HepG2 (cell line): Measurements from ENCODE around the gene ZNF860. TPM values are rescaled to one million over a fixed set of nuclear protein-coding genes. Genes with fewer than 3 reads are reported as not detected.

Source experiments
- ARID2 ChIP-seq: sonication (generic); formaldehyde crosslinking; IDR thresholded peaks from 2 replicates; pipeline ENCODE4 v1.8.1; 2022; ENCODE audit warnings: mild to moderate bottlenecking, missing genetic modification reagents, borderline replicate concordance
- ASH2L ChIP-seq: fragments of 300-600, 200-600 bp; sonication (generic); IDR thresholded peaks from 2 replicates; pipeline ENCODE4 v1.7.0; 2017; ENCODE audit warnings: low read depth, mild to moderate bottlenecking, moderate library complexity, mixed read lengths, low read length; ENCODE audit not compliant: insufficient read length
- CCDC6 ChIP-seq: sonication (generic); formaldehyde crosslinking; IDR thresholded peaks from 2 replicates; pipeline ENCODE4 v1.8.1; 2022; ENCODE audit warnings: mild to moderate bottlenecking, missing genetic modification reagents, moderate library complexity
- DRAP1 ChIP-seq: IDR thresholded peaks from 2 replicates; pipeline ENCODE4 v1.6.1; 2016; ENCODE audit warnings: missing genetic modification reagents, missing compliant biosample characterization
- HINFP ChIP-seq: sonication (generic); formaldehyde crosslinking; IDR thresholded peaks from 2 replicates; pipeline ENCODE4 v1.4.0; 2020; ENCODE audit warnings: low read depth, mild to moderate bottlenecking, missing genetic modification reagents
- HNRNPL ChIP-seq: fragments of 200-400 bp; formaldehyde crosslinking; IDR thresholded peaks from 2 replicates; pipeline ENCODE4 v1.6.1; 2017; ENCODE audit warnings: mild to moderate bottlenecking, low read depth, low read length
- HNRNPUL1 ChIP-seq: fragments of 200-400 bp; formaldehyde crosslinking; IDR thresholded peaks from 2 replicates; pipeline ENCODE4 v1.6.1; 2017; ENCODE audit warnings: low read depth, mild to moderate bottlenecking, low read length, moderate library complexity
- KDM2A ChIP-seq: sonication (generic); formaldehyde crosslinking; IDR thresholded peaks from 2 replicates; pipeline ENCODE4 v1.4.0; 2020; ENCODE audit warnings: low read depth, missing genetic modification reagents, borderline replicate concordance
- MTA1 ChIP-seq: sonication (generic); formaldehyde crosslinking; IDR thresholded peaks from 2 replicates; pipeline ENCODE4 v1.4.0; 2020; ENCODE audit warnings: missing genetic modification reagents, mild to moderate bottlenecking, borderline replicate concordance
- NONO ChIP-seq, 2 experiments: fragments of 450-650 bp in 1 of 2; sonication (generic) in 1 of 2; formaldehyde crosslinking in 1 of 2; IDR thresholded peaks in 1 of 2; conservative IDR thresholded peaks in 1 of 2; 2 replicates each; pipeline versions ENCODE4 v1.6.1 to v1.8.0; 2017 to 2022; ENCODE audit warnings: mild to moderate bottlenecking in 1 of 2, missing genetic modification reagents in 1 of 2, moderate library complexity in 1 of 2
- NR2F6 ChIP-seq, 2 experiments: IDR thresholded peaks; 2 replicates each; pipeline ENCODE4 v1.6.1; 2016; ENCODE audit warnings: antibody characterized with exemption in 1 of 2, mild to moderate bottlenecking in 1 of 2
- PAWR ChIP-seq: sonication (generic); formaldehyde crosslinking; IDR thresholded peaks from 2 replicates; pipeline ENCODE4 v1.4.0; 2020; ENCODE audit warnings: missing genetic modification reagents, mild to moderate bottlenecking, borderline replicate concordance
- POLR2G ChIP-seq: fragments of 200-400 bp; formaldehyde crosslinking; IDR thresholded peaks from 2 replicates; pipeline ENCODE4 v1.6.1; 2018; ENCODE audit warnings: mild to moderate bottlenecking, low read depth, low read length, moderate library complexity
- RAD21 ChIP-seq: fragments of 450-650 bp; formaldehyde crosslinking; IDR thresholded peaks from 2 replicates; pipeline ENCODE4 v1.5.0; 2020; ENCODE audit warnings: mild to moderate bottlenecking
- TRAFD1 ChIP-seq: sonication (generic); formaldehyde crosslinking; IDR thresholded peaks from 2 replicates; pipeline ENCODE4 v1.5.1; 2020; ENCODE audit warnings: missing genetic modification reagents, mild to moderate bottlenecking, borderline replicate concordance
- ZBTB3 ChIP-seq: sonication (generic); formaldehyde crosslinking; IDR thresholded peaks from 2 replicates; pipeline ENCODE4 v1.4.0; 2020; ENCODE audit warnings: low read depth, mild to moderate bottlenecking, moderate library complexity, missing genetic modification reagents, borderline replicate concordance
- ZFP37 ChIP-seq: sonication (generic); formaldehyde crosslinking; IDR thresholded peaks from 2 replicates; pipeline ENCODE4 v1.4.0; 2020; ENCODE audit warnings: missing genetic modification reagents, borderline replicate concordance
- ZNF160 ChIP-seq: sonication (generic); formaldehyde crosslinking; IDR thresholded peaks from 2 replicates; pipeline ENCODE4 v1.8.0; 2022; ENCODE audit warnings: mild to moderate bottlenecking, inconsistent platforms, missing genetic modification reagents
- ZNF350 ChIP-seq: sonication (generic); formaldehyde crosslinking; IDR thresholded peaks from 2 replicates; pipeline ENCODE4 v1.4.0; 2020; ENCODE audit warnings: mild to moderate bottlenecking, low read depth, missing genetic modification reagents, borderline replicate concordance
- ZNF501 ChIP-seq: sonication (generic); formaldehyde crosslinking; IDR thresholded peaks from 2 replicates; pipeline ENCODE4 v1.5.1; 2020; ENCODE audit warnings: mild to moderate bottlenecking, moderate library complexity, missing genetic modification reagents
- ZNF567 ChIP-seq: sonication (generic); formaldehyde crosslinking; IDR thresholded peaks from 2 replicates; pipeline ENCODE4 v1.8.1; 2023; ENCODE audit warnings: mild to moderate bottlenecking, missing genetic modification reagents, borderline replicate concordance
- ZNF678 ChIP-seq: sonication (generic); formaldehyde crosslinking; IDR thresholded peaks from 2 replicates; pipeline ENCODE4 v1.4.0; 2020; ENCODE audit warnings: mild to moderate bottlenecking, missing genetic modification reagents
- ZNF777 ChIP-seq: sonication (generic); formaldehyde crosslinking; IDR thresholded peaks from 2 replicates; pipeline ENCODE4 v1.4.0; 2020; ENCODE audit warnings: missing genetic modification reagents
- ZNF788 ChIP-seq: sonication (generic); formaldehyde crosslinking; IDR thresholded peaks from 2 replicates; pipeline ENCODE4 v1.5.0; 2020; ENCODE audit warnings: mild to moderate bottlenecking, missing genetic modification reagents, borderline replicate concordance
- ZNF83 ChIP-seq: sonication (generic); formaldehyde crosslinking; IDR thresholded peaks from 2 replicates; pipeline ENCODE4 v1.4.0; 2020; ENCODE audit warnings: missing genetic modification reagents, mild to moderate bottlenecking, borderline replicate concordance
- polyA plus RNA-seq, 8 experiments: library from polyadenylated mRNA; depleted of rRNA in 3 of 8; stranded (reverse) in 7 of 8; unstranded in 1 of 8; fragments of >200 nt; fragmentation: Illumina TruSeq in 4 of 8; extraction: Trizol in 4 of 8; gene quantifications; 2 replicates each; pipeline versions ENCODE4 v1.2.1 to v1.2.3, GENCODE V29; 2011 to 2016; ENCODE audit warnings: low read depth in 4 of 8, missing spikeins in 1 of 8, mixed read lengths in 1 of 8; ENCODE audit not compliant: insufficient read depth in 1 of 8
- total RNA-seq, 5 experiments: library from RNA; depleted of rRNA; stranded (reverse); fragments of >200 nt; fragmentation: Illumina TruSeq; extraction: Trizol; gene quantifications; 2 replicates each; pipeline ENCODE4 v1.2.3, GENCODE V29; 2016; ENCODE audit warnings: low read depth in 1 of 5

The ZNF860 gene
- total and polyA plus RNA-seq, 2 of the 13 experiments (the other 11 are each of a cell fraction or from before 2014, with no cell fraction given) = 0.55 to 0.73 TPM

DNA sequence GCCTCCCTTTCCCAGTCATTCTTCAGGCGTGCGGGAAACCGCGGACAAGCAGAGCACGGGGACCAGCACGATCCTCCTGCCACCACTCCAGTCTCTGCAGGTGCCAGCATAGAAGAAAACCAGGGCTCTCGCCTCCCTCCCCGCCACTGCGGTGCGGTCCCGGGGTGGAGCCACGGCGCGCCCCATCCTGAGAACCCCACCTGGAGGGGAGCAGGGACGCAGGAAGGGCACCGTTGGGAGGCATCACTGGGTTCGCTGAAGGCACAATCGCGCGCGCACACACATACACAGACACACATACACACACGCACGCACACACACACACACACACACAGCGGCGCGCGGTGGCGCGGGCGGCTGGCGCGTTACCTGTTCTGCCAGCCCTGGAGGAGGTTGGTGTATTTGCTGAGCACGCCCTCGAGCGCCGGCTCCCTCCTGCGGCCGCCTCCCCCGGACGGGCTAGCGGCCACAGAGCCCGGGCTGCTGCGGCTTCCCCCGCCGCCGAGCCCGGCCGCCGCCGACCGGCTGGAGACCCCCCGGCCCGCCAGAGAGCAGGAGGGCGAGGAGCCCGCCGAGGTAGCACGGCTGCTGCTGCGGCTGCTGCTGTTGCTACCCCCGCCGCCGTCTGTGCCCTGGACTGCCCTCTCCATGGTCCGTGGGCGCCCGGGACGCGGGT is 882 bp upstream of the ZNF860 start (continued):
- TF ChIP-seq ZNF83 (CRISPR knock-in tag) = peak; percentile 55; the same call in 1 of the 2 replicates
- TF ChIP-seq ZNF777 = peak; percentile 76
- 0 out of 2 replicates have a peak, but pooled peaks have one; percentile 48 for TF ChIP-seq TRAFD1 (CRISPR knock-in tag)
- TF ChIP-seq POLR2G = peak; percentile 12; the same call in 1 of the 2 replicates
- TF ChIP-seq RAD21 (CRISPR knock-in tag) = peak; percentile 50
- TF ChIP-seq HNRNPUL1 = peak; percentile 24; the same call in 1 of the 2 replicates
- no peak for TF ChIP-seq NONO (IDR thresholded peaks at IDR 0.05)
- TF ChIP-seq NONO (CRISPR knock-in tag; conservative IDR thresholded peaks at IDR 0.05) = peak; percentile 58
- TF ChIP-seq HNRNPL = peak; percentile 93
- TF ChIP-seq ASH2L = peak; percentile 65
- TF ChIP-seq ARID2 (CRISPR knock-in tag) = 0 out of 2 replicates have a peak, but pooled peaks have one; percentile 31
- 0 out of 2 replicates have a peak, but pooled peaks have one; percentile 24 for TF ChIP-seq ZNF678 (CRISPR knock-in tag)
- TF ChIP-seq ZNF567 (CRISPR knock-in tag) = no peak
- no peak for TF ChIP-seq PAWR (CRISPR knock-in tag)
- peak; percentile 65; the same call in 1 of the 2 replicates for TF ChIP-seq HINFP
- peak; percentile 57; the same call in 1 of the 2 replicates for TF ChIP-seq CCDC6 (CRISPR knock-in tag)
- 0 out of 2 replicates have a peak, but pooled peaks have one; percentile 21 for TF ChIP-seq ZBTB3 (CRISPR knock-in tag)
- no peak for TF ChIP-seq ZNF350
- peak; percentile 19; the same call in 1 of the 2 replicates for TF ChIP-seq KDM2A (CRISPR knock-in tag)
- peak; percentile 78; the same call in 1 of the 2 replicates for TF ChIP-seq MTA1 (CRISPR knock-in tag)
- 0 out of 2 replicates have a peak, but pooled peaks have one; percentile 31 for TF ChIP-seq ZNF160 (CRISPR knock-in tag)
- TF ChIP-seq ZNF501 = 0 out of 2 replicates have a peak, but pooled peaks have one; percentile 34
- TF ChIP-seq DRAP1 (CRISPR knock-in tag) = 0 out of 2 replicates have a peak, but pooled peaks have one; percentile 12
- TF ChIP-seq NR2F6 (IDR thresholded peaks at IDR 0.05) = no peak
- TF ChIP-seq NR2F6 (CRISPR knock-in tag; IDR thresholded peaks at IDR 0.05) = peak; percentile 5; the same call in 1 of the 2 replicates
- TF ChIP-seq ZNF788 (CRISPR knock-in tag) = peak; percentile 70; the same call in 1 of the 2 replicates
- TF ChIP-seq ZFP37 (CRISPR knock-in tag) = no peak
